ENCODE data around the gene PRKCA. TPM values are rescaled to one million over a fixed set of nuclear protein-coding genes. Genes with fewer than 3 reads are reported as not detected.

The PRKCA gene
- total RNA-seq, 2 donors from 2014 or later, result 6.5 to 6.6 TPM

DNA sequence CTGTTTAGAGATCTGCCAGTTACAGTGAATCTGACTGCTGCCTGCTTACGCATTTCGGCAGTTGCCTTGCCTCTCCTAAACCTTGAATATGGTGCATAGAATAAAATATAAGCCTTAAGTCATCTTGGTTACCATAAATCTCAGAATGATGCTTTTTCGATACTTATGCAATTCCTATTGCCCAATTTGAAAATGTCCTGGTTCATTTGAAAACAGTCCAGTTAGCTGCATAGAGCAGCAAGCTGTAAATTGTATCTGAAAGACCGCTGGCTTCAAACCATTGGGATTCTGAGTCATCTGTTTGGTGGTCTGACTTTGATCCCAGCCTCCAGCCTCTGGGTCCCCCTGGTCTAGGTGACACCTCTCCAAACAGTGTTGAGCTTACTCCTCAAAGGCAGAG is 2.7 kb upstream of the PRKCA start:
- DNase-seq (no peak), ATAC-seq (no peak)
- Histone ChIP-seq H3K9me3 (no peaks in the 10 kb centered on the region), H3K4me3 (no peak overlapping the region), H3K36me3 (replicated peaks in 1 of 2; ENCODE audit: insufficient read depth in 1 of 2, low read depth in 2 of 2) (no peaks in the 10 kb centered on the region), H3K27ac (no peak overlapping the region), H3K4me1 (peaks cover 11% of the 10 kb centered on the region), H3K27me3 (no peaks in the 10 kb centered on the region)
- intact Hi-C loops (cut with DNase I), result no loop called here
- 94 to 98% methylated on average over 4 of the region's 4 CpGs for WGBS, 2 donors
- TF ChIP-seq POLR2A (IDR thresholded peaks at IDR 0.05), result no peak
- TF ChIP-seq, protein P1, sequence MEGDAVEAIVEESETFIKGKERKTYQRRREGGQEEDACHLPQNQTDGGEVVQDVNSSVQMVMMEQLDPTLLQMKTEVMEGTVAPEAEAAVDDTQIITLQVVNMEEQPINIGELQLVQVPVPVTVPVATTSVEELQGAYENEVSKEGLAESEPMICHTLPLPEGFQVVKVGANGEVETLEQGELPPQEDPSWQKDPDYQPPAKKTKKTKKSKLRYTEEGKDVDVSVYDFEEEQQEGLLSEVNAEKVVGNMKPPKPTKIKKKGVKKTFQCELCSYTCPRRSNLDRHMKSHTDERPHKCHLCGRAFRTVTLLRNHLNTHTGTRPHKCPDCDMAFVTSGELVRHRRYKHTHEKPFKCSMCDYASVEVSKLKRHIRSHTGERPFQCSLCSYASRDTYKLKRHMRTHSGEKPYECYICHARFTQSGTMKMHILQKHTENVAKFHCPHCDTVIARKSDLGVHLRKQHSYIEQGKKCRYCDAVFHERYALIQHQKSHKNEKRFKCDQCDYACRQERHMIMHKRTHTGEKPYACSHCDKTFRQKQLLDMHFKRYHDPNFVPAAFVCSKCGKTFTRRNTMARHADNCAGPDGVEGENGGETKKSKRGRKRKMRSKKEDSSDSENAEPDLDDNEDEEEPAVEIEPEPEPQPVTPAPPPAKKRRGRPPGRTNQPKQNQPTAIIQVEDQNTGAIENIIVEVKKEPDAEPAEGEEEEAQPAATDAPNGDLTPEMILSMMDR (IDR thresholded peaks at IDR 0.05), result no peak

DNA sequence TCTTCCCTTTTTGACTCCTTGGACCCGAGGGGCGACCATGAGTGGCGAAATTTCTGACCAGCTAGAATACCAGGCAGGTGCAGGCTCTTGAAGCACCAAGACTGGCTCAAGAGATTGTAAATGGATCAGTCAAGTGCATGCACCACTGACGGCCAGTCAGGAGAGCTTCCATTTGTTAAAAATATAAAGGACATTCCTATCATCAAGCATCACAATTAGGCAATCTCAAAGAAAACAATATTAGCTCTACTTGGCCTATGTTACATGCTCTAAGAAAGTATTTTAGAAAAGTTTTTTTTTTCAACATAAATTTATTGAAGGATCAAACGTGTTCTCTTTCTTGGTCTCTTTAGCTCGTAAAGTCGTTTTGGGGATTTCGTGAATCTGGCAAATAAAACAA is 1.5 kb upstream of the PRKCA start:
- Histone ChIP-seq H3K27ac (no peak overlapping the region), H3K4me3 (no peak overlapping the region), H3K27me3 (no peaks in the 10 kb centered on the region), H3K4me1 (peaks cover 11% of the 10 kb centered on the region), H3K9me3 (no peaks in the 10 kb centered on the region), H3K36me3 (replicated peaks in 1 of 2; ENCODE audit: insufficient read depth in 1 of 2, low read depth in 2 of 2) (no peaks in the 10 kb centered on the region)
- DNase-seq, result no peak
- intact Hi-C loops (cut with DNase I), result no loop called here
- TF ChIP-seq, protein P1 (IDR thresholded peaks at IDR 0.05), result no peak
- no peak for TF ChIP-seq POLR2A (IDR thresholded peaks at IDR 0.05)
- ATAC-seq, result no peak
- WGBS, 2 donors, result 81 to 86% methylated on average over 8 of the region's 8 CpGs

DNA sequence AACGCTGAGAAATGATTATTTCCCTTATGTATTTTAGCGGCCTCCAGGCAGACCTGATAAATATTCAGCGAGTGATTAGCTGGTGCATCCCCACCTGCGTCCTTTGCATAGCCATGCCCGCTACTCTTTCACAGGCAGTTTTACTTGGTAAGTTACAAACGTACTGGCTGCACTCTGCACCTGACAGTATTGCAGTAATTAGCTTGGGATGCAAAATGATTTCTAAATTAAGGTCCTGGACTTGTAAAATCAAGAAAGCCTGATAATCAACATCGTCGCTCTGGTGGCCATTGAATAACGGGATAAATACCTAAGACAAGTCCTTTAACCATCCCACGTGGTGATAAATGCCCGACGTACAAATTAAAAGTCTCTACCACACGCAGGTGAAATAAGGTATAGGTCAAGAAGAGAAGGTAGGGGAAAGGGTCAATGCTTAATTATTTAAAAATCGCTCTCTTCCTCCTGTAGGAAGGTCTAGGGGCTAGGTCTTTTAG is 998 bp upstream of the PRKCA start:
- peaks cover 11% of the 10 kb centered on the region for H3K4me1 ChIP-seq
- 30 to 43% methylated on average over 14 of the region's 14 CpGs for WGBS, 2 donors
- ATAC-seq (no peak), DNase-seq (no peak)
- intact Hi-C loops (cut with DNase I), result no loop called here
- peak overlapping the region in 2 of 4 donors; percentile 27 to 55 for H3K27ac ChIP-seq
- H3K9me3 ChIP-seq, result no peaks in the 10 kb centered on the region
- no peak for TF ChIP-seq POLR2A (IDR thresholded peaks at IDR 0.05)
- TF ChIP-seq, protein P1 (IDR thresholded peaks at IDR 0.05), result no peak
- peak overlapping the region in 1 of 2 donors; percentile 16 for H3K4me3 ChIP-seq
- no peaks in the 10 kb centered on the region for H3K27me3 ChIP-seq
- no peaks in the 10 kb centered on the region for H3K36me3 ChIP-seq (replicated peaks in 1 of 2; ENCODE audit: insufficient read depth in 1 of 2, low read depth in 2 of 2)

DNA sequence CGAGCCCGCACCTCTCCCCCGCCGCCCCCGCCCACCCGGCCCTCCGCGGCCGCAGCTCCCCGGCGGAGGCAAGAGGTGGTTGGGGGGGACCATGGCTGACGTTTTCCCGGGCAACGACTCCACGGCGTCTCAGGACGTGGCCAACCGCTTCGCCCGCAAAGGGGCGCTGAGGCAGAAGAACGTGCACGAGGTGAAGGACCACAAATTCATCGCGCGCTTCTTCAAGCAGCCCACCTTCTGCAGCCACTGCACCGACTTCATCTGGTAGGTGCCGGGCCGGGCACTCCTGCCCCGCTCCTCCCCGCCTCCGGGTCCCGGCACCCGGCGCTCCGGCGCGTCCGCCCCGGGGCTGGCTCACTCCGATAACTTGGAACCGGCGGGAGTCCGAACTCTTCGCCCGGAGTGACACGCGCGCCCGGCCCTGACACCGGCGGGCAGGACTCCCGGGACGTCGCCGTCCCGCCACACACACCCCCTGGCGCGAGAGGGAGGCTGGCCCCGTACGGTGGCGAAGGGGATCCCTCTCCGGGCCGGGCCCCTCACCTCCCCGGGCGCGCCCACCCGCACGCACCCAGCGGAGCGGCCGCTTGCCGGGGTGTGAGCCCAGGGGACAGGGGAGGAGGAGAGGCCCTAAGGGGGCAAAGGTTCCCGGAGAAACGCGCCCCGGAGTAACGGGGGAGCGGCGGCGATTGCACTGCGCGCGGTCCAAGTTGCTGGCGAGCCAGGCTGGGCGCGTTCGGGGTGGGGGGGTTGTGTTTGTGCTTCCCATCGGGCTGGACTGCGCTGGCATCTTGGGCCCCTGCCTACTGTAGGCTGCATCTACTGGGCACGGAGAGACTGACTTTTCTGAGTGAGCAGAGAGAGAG is 581 bp downstream of the PRKCA start:
- intact Hi-C loops (cut with DNase I), result no loop called here
- Histone ChIP-seq H3K36me3 (replicated peaks in 1 of 2; ENCODE audit: insufficient read depth in 1 of 2, low read depth in 2 of 2) (no peaks in the 10 kb centered on the region), H3K27me3 (no peaks in the 10 kb centered on the region), H3K4me3 (peak overlapping the region; percentile 53 to 85), H3K27ac (peak overlapping the region; percentile 63 to 82 (median 70)), H3K4me1 (peaks cover 11% of the 10 kb centered on the region), H3K9me3 (no peaks in the 10 kb centered on the region)
- 0% methylated on average over 13 to 80 of the region's 91 CpGs for WGBS, 2 donors
- TF ChIP-seq POLR2A (IDR thresholded peaks at IDR 0.05), result peak in 2 of 3 donors; percentile 25 to 41
- TF ChIP-seq, protein P1 (IDR thresholded peaks at IDR 0.05), result no peak
- peak; percentile 60 to 77 (median 72) for DNase-seq
- ATAC-seq, result peak; percentile 50
